Heart right ventricle (tissue), 16 donors: ENCODE data around the gene FCHSD2. TPM values are rescaled to one million over a fixed set of nuclear protein-coding genes. Genes with fewer than 3 reads are reported as not detected.
A peak's percentile ranks its signal among the peaks of the same experiment; 100 is the strongest.

Experiments used
- ATAC-seq, 8 donors: fragments of 200-7000 bp; cut with Tn5 transposase; one replicate each; pipeline ENCODE4 v1.9.1; 2020; ENCODE audit warnings: mild to moderate bottlenecking in 8 of 8, moderate library complexity in 8 of 8, moderate number of reproducible peaks in 1 of 8
- DNase-seq, 2 donors: peaks; one replicate each; pipeline ENCODE4 v3.0.0-alpha.2; 2020
- H3K27ac ChIP-seq, 10 donors: fragments of 200-600 bp; sonication (generic) in 2 of 10; one replicate each; pipeline versions ENCODE4 v1.5.0 to v1.8.0; 2020 to 2022; ENCODE audit warnings: mild to moderate bottlenecking in 3 of 10
- H3K27me3 ChIP-seq, 7 donors: fragments of 200-600 bp; one replicate each; pipeline ENCODE4 v1.8.0; 2021 to 2022; ENCODE audit warnings: mild to moderate bottlenecking in 2 of 7
- H3K36me3 ChIP-seq, 9 donors: fragments of 200-600 bp; sonication (generic) in 1 of 9; one replicate each; pipeline versions ENCODE4 v1.5.0 to v1.8.0; 2020 to 2022; ENCODE audit warnings: mild to moderate bottlenecking in 2 of 9
- H3K4me1 ChIP-seq, 9 donors: fragments of 200-600 bp; sonication (generic) in 1 of 9; one replicate each; pipeline versions ENCODE4 v1.5.0 to v1.8.0; 2020 to 2022; ENCODE audit warnings: mild to moderate bottlenecking in 4 of 9
- H3K4me3 ChIP-seq, 10 donors: fragments of 200-600 bp; sonication (generic) in 2 of 10; one replicate each; pipeline versions ENCODE4 v1.5.0 to v1.8.0; 2020 to 2022; ENCODE audit warnings: mild to moderate bottlenecking in 7 of 10, moderate library complexity in 2 of 10
- H3K9me3 ChIP-seq, 11 donors: fragments of 200-600 bp in 10 of 11; sonication (generic) in 2 of 11; one replicate each; pipeline versions ENCODE4 v1.5.0 to v1.8.0; 2013 to 2022; ENCODE audit warnings: mild to moderate bottlenecking in 2 of 11, control low read depth in 1 of 11, moderate library complexity in 1 of 11
- WGBS, 2 donors: extraction: QIAGEN DNeasy Blood & Tissue Kit; methylation state at CpG; one replicate each; pipeline ENCODE4 v1.1.7; 2013; ENCODE audit warnings: inconsistent platforms in 1 of 2; 5-methylcytosine and 5-hydroxymethylcytosine counted together
- intact Hi-C, 10 donors: fragments of 100-400 bp; cut with DNase I; formaldehyde crosslinking; loops; one replicate each; pipeline versions ENCODE4 v1.11.1 to v1.14.2; 2022
- polyA plus RNA-seq, 2 donors: library from polyadenylated mRNA; stranded (reverse); fragments of 200-250 nt; gene quantifications; one replicate each; pipeline ENCODE4 v1.2.3, GENCODE V29; 2013
- total RNA-seq, 10 donors: library from RNA; stranded (reverse); fragmentation: NEBNext Ultra II Directional in 3 of 10; extraction: Animal tissue kit (Norgen Biotek cat#: 25700) in 3 of 10; gene quantifications; one replicate each; pipeline versions ENCODE4 v1.2.1 to v1.2.4, GENCODE V29; 2021 to 2023
- TF ChIP-seq, protein P1 (sequence below), 9 donors: fragments of 200-600 bp; sonication (generic) in 2 of 9; IDR thresholded peaks; one replicate each; pipeline versions ENCODE4 v1.5.0 to v1.8.0; 2021 to 2022; ENCODE audit warnings: antibody characterized with exemption in 9 of 9, mild to moderate bottlenecking in 5 of 9, moderate library complexity in 1 of 9
- donor health status: Arrhythmogenic right ventricular cardiomyopathy.
- donor health status: ischemic (EF 13 %, LVEDD 7.1; RV severe dilation, severe dysfunction).
- donor health status: healthy with polysubstance abuse.
- donor health status: DM: no; HTN: yes; CAD: no.
- donor health status: DM: no; HTN: no; CAD: no.
- donor health status: ischemic (EF 25% LVEDD 6.9; RV normal size, moderate dysfunction).
- donor health status: ischemic (EF 25% LVEDD 5.7; RV mildly dilated, moderate dysfunction).
- donor health status: healthy.
- donor health status: DM: yes; HTN: yes; CAD: no.
- donor health status: Ischemic cardiomyopathy.
- donor health status: ischemic (EF 35%, LVEDD 5.7; RV mildly dilated, moderate dysfunction).
- donor health status: nonischemic (EF 11% LVEDD 7.7; RV severe dilation, severe dysfunction).
- donor health status: DM: yes; HTN: yes; CAD: no.
- donor health status: PGD.
- donor health status: ischemic (EF 29% LVEDD 5.4; RV normal size, mild dysfunction).
- donor health status: nonischemic (EF 23%, LVEDD 6.1; RV moderate dilation, normal function).

Gene FCHSD2
- total and polyA plus RNA-seq, 12 donors: 16.1 to 48.4 (median 37.5) TPM

GRCh38 chr11:73172992-73173656 lies 31.0 kb upstream of the FCHSD2 start:
- ATAC-seq (no peak), DNase-seq (no peak)
- WGBS, 2 donors: 66 to 77% methylated on average over 4 of the region's 4 CpGs
- TF ChIP-seq, protein P1, sequence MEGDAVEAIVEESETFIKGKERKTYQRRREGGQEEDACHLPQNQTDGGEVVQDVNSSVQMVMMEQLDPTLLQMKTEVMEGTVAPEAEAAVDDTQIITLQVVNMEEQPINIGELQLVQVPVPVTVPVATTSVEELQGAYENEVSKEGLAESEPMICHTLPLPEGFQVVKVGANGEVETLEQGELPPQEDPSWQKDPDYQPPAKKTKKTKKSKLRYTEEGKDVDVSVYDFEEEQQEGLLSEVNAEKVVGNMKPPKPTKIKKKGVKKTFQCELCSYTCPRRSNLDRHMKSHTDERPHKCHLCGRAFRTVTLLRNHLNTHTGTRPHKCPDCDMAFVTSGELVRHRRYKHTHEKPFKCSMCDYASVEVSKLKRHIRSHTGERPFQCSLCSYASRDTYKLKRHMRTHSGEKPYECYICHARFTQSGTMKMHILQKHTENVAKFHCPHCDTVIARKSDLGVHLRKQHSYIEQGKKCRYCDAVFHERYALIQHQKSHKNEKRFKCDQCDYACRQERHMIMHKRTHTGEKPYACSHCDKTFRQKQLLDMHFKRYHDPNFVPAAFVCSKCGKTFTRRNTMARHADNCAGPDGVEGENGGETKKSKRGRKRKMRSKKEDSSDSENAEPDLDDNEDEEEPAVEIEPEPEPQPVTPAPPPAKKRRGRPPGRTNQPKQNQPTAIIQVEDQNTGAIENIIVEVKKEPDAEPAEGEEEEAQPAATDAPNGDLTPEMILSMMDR (IDR thresholded peaks at IDR 0.05): no peak
- H3K36me3 ChIP-seq: no peaks in the 10 kb centered on the region
- intact Hi-C loops: loop anchor here in 2 of 10 donors (10.0 kb wide), 1 partner anchor 248 kb away; no protein-coding TSS in a partner anchor
- peak overlapping the region in 9 of 10 donors; percentile 63 to 92 (median 86) for H3K27ac ChIP-seq
- H3K9me3 ChIP-seq: no peaks in the 10 kb centered on the region
- H3K4me1 ChIP-seq: peaks cover 24 to 96% (median 73%) of the 10 kb centered on the region in 9 donors
- no peaks in the 10 kb centered on the region for H3K27me3 ChIP-seq
- no peak overlapping the region for H3K4me3 ChIP-seq

- Histone ChIP-seq H3K4me1 (peaks cover 11 to 96% (median 71%) of the 10 kb centered on the region in 9 donors), H3K27ac (peak overlapping the region in 7 of 10 donors; percentile 8 to 82 (median 39)), H3K36me3 (no peaks in the 10 kb centered on the region), H3K9me3 (no peaks in the 10 kb centered on the region), H3K27me3 (no peaks in the 10 kb centered on the region), H3K4me3 (no peak overlapping the region)
- DNase-seq: no peak
- WGBS, 2 donors: 61 to 68% methylated on average over 8 of the region's 8 CpGs
- TF ChIP-seq, protein P1 (IDR thresholded peaks at IDR 0.05): no peak
- intact Hi-C loops: loop anchor here in 2 of 10 donors (10.0 kb wide), 1 partner anchor 247 kb away; no protein-coding TSS in a partner anchor
- ATAC-seq: no peak
These were observed 29.5 kb upstream of the FCHSD2 start for GRCh38 chr11:73171436-73172161.

DNA sequence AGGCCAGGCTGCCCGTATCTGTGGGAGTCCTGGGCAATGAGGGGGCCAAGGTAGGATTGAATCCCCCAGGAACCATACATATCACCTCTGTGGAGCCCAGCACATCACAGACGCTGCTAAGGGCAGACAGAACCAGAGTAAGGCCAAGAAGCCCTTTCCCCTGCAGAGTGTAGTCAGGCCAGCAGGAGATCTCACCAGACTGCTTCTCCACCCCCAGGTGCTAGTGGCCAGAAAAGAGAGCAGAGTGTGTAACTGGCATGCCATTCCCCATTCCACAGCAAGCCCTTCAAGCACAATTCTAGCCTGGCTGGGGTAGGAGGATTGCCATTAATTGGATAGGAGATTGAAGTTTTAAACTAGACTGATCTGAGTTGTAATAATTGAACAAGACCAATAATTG lies 28.0 kb upstream of the FCHSD2 start:
- Histone ChIP-seq H3K4me1 (peaks cover 5 to 82% (median 60%) of the 10 kb centered on the region in 9 donors), H3K4me3 (no peak overlapping the region), H3K27me3 (no peaks in the 10 kb centered on the region), H3K9me3 (no peaks in the 10 kb centered on the region), H3K36me3 (no peaks in the 10 kb centered on the region), H3K27ac (peak overlapping the region in 9 of 10 donors; percentile 13 to 76 (median 71))
- intact Hi-C loops: loop anchor here in 2 of 10 donors (10.0 kb wide), 1 partner anchor 245 kb away; no protein-coding TSS in a partner anchor
- DNase-seq (no peak), ATAC-seq (peak in 2 of 8 donors; percentile 8 to 29)
- TF ChIP-seq, protein P1 (IDR thresholded peaks at IDR 0.05): peak in 1 of 9 donors; percentile 8
- WGBS, 2 donors: 82 to 91% methylated on average over 2 of the region's 2 CpGs

- DNase-seq (peak in 1 of 2 donors; percentile 33), ATAC-seq (peak in 7 of 8 donors; percentile 0 to 35 (median 27))
- TF ChIP-seq, protein P1 (IDR thresholded peaks at IDR 0.05): peak in 1 of 9 donors; percentile 11
- intact Hi-C loops: no loop called here
- H3K27ac ChIP-seq: peak overlapping the region in 9 of 10 donors; percentile 18 to 76 (median 71)
- H3K9me3 ChIP-seq: no peaks in the 10 kb centered on the region
- WGBS, 2 donors: 43 to 66% methylated on average over 11 of the region's 11 CpGs
- H3K4me1 ChIP-seq: peaks cover 3 to 77% (median 54%) of the 10 kb centered on the region in 9 donors
- H3K27me3 ChIP-seq: no peaks in the 10 kb centered on the region
- no peak overlapping the region for H3K4me3 ChIP-seq
- H3K36me3 ChIP-seq: no peaks in the 10 kb centered on the region
These were observed 26.9 kb upstream of the FCHSD2 start for GRCh38 chr11:73168925-73169579.
